ENCODE results near the gene COL5A2.

GRCh38 chr2:189190685-189191084, 11.1 kb upstream of the COL5A2 start:
- TF ChIP-seq CTCF (IDR thresholded peaks at IDR 0.05) (no peak), POLR2A (IDR thresholded peaks at IDR 0.05) (no peak)

Data from right lobe of liver (tissue), 4 donors.